Measurements from ENCODE around the gene UGT2B7.

The UGT2B7 gene

DNA sequence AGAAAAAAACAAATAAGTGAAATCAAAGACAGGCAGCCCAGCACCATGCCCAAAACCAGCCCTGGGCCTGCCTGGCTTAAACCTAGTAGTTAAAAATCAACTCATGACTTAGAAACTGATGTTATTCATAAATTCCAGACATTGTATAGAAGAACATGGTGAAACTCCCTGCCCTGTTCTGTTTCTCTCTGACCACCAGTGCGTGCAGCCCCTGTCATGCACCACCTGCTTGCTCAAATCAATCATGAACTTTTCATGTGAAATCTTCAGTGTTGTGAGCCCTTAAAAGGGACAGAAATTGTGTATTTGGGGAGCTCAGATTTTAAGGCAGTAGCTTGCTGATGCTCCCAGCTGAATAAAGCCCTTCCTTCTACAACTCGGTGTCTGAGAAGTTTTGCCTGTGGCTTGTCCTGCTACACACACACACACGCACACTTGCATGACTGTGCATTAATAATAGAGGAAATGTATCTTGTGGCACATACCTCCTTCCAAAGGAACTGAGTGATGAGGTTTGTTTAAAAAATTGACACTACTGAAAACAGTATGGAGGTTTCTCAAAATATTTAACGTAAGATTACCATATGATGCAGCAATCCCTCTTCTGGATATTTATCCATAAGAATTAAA, 39.2 kb upstream of the UGT2B7 start:
- Histone ChIP-seq H4K12ac (ENCODE audit: low read depth, low read length) (no peak overlapping the region), H3K14ac (ENCODE audit: low read length) (peak overlapping the region; percentile 21), H2AFZ (ENCODE audit: insufficient read depth, low read length, poor library complexity) (no peak overlapping the region), H3K9me3 (ENCODE audit: insufficient read depth, low read depth, low read length) (no peaks in the 10 kb centered on the region), H3K79me2 (ENCODE audit: control insufficient read depth, insufficient read depth, low read length, poor library complexity) (no peaks in the 10 kb centered on the region), H3K4me3 (ENCODE audit: low read depth, low read length) (no peak overlapping the region), H3K4me1 (ENCODE audit: control insufficient read depth in 1 of 2, insufficient read depth in 2 of 2, low read length in 2 of 2) (peaks cover 0 to 4% of the 10 kb centered on the region in 2 experiments), H3K36me3 (ENCODE audit: control insufficient read depth in 1 of 2, insufficient read depth in 2 of 2, low read length in 2 of 2) (no peaks in the 10 kb centered on the region), H3K4me2 (ENCODE audit: low read length) (no peak overlapping the region), H3K23ac (ENCODE audit: low read length) (no peak overlapping the region), H3K27ac (ENCODE audit: low read depth, low read length) (no peak overlapping the region), H3K79me1 (ENCODE audit: low read length) (no peaks in the 10 kb centered on the region), H2BK120ac (ENCODE audit: insufficient read depth, low read length, poor library complexity) (no peak overlapping the region), H4K8ac (ENCODE audit: low read depth, low read length) (no peak overlapping the region), H3K9ac (ENCODE audit: low read length) (no peak overlapping the region), H2BK12ac (ENCODE audit: low read length) (no peak overlapping the region), H2AK5ac (ENCODE audit: low read length) (no peak overlapping the region), H2BK5ac (ENCODE audit: low read depth, low read length, poor library complexity) (no peak overlapping the region), H4K91ac (ENCODE audit: low read depth, low read length) (no peak overlapping the region), H3K4ac (ENCODE audit: low read depth, low read length) (no peak overlapping the region), H3K18ac (ENCODE audit: low read length) (no peak overlapping the region), H3K27me3 (ENCODE audit: insufficient read depth, low read length) (no peaks in the 10 kb centered on the region)
- no CpG with 5 or more reads among the region's 4 CpGs for WGBS (ENCODE audit: extremely low coverage, insufficient coverage, insufficient read length)
- no peak for DNase-seq

DNA sequence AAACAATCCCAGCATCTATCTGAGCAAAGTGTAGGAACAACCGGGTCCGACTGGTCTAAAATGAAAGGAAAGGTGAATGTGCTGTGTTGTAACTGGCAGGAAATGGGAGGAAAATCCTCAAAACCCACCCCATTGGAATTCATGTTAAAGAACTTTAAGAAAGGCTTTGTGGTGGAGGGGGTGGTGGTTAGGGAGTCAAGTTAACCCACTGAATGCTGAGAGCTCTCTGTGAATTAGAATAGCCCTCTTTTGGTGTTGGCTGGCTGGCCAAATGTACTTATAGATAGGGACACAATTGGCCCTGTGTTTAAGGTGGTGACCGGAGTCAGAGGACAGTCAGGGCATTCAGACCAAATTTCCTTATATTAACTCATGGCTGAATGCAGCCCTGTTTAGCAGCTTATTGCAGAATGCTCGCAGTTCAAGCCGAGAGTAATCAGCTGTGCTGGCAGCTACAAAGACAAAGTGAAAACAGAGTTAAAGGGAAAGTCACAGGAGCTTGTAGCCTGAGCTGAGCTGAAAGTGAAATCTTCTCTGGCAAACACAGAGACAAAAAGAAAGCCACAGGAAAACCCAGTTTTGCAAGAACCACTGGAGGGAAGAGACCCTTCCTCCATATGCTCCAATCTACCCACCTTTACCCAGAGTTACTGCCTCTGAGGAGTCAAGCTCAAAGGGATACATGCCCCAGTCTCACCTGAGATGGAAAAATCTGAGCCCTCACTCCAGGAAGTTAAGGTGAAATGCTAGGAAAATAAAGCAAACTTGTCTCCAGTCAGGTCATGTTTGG, 38.5 kb upstream of the UGT2B7 start:
- Histone ChIP-seq H3K9me3 (ENCODE audit: insufficient read depth, low read depth, low read length) (peaks cover 2% of the 10 kb centered on the region), H3K79me2 (ENCODE audit: control insufficient read depth, insufficient read depth, low read length, poor library complexity) (no peaks in the 10 kb centered on the region), H2BK5ac (ENCODE audit: low read depth, low read length, poor library complexity) (no peak overlapping the region), H3K14ac (ENCODE audit: low read length) (no peak overlapping the region), H2BK120ac (ENCODE audit: insufficient read depth, low read length, poor library complexity) (no peak overlapping the region), H4K12ac (ENCODE audit: low read depth, low read length) (no peak overlapping the region), H3K27ac (ENCODE audit: low read depth, low read length) (peak overlapping the region; percentile 7), H3K36me3 (ENCODE audit: control insufficient read depth in 1 of 2, insufficient read depth in 2 of 2, low read length in 2 of 2) (peaks cover 0 to 3% of the 10 kb centered on the region in 2 experiments), H4K8ac (ENCODE audit: low read depth, low read length) (peak overlapping the region; percentile 7), H3K4me1 (ENCODE audit: control insufficient read depth in 1 of 2, insufficient read depth in 2 of 2, low read length in 2 of 2) (peaks cover 0 to 4% of the 10 kb centered on the region in 2 experiments), H3K18ac (ENCODE audit: low read length) (no peak overlapping the region), H2BK12ac (ENCODE audit: low read length) (no peak overlapping the region), H3K4ac (ENCODE audit: low read depth, low read length) (no peak overlapping the region), H3K23ac (ENCODE audit: low read length) (no peak overlapping the region), H2AK5ac (ENCODE audit: low read length) (no peak overlapping the region), H3K79me1 (ENCODE audit: low read length) (no peaks in the 10 kb centered on the region), H3K4me3 (ENCODE audit: low read depth, low read length) (no peak overlapping the region), H2AFZ (ENCODE audit: insufficient read depth, low read length, poor library complexity) (peak overlapping the region; percentile 6), H4K91ac (ENCODE audit: low read depth, low read length) (no peak overlapping the region), H3K4me2 (ENCODE audit: low read length) (no peak overlapping the region), H3K27me3 (ENCODE audit: insufficient read depth, low read length) (no peaks in the 10 kb centered on the region), H3K9ac (ENCODE audit: low read length) (no peak overlapping the region)
- DNase-seq: no peak
- WGBS (ENCODE audit: extremely low coverage, insufficient coverage, insufficient read length): no CpG with 5 or more reads among the region's 5 CpGs

DNA sequence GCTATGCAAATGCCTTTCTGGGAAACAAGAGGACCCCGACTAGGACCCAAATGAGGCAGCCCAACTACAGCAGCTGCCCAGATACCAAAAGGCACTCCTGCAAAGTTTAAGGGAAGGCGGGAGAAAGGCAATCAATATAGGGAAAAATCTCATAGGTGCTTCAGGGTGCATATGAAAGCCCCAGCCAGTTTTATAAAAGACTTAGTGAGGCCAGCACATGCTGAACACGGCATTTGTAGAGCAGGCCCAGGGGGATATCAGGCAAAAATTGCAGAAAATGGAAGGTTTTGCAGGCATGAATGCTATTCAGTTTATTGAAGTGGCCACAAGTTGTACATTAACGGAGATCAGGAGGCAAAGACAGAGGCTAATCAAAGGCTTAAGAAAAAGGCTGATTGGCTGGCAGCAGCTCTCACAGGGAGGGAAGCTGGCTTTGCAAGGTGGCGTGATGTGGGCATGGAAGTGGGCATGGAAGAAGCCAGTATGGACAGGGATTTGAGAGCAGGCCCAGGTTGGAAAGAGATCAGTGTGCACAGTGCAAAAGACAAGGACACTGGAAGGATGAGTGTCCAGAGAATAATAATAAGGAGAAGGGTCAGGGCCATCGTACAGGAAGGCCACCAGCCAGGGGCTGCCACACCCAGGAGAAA, 37.7 kb upstream of the UGT2B7 start:
- Histone ChIP-seq H3K18ac (ENCODE audit: low read length) (no peak overlapping the region), H3K4ac (ENCODE audit: low read depth, low read length) (no peak overlapping the region), H3K9me3 (ENCODE audit: insufficient read depth, low read depth, low read length) (peaks cover 2% of the 10 kb centered on the region), H4K12ac (ENCODE audit: low read depth, low read length) (no peak overlapping the region), H3K79me1 (ENCODE audit: low read length) (no peaks in the 10 kb centered on the region), H3K9ac (ENCODE audit: low read length) (no peak overlapping the region), H3K27me3 (ENCODE audit: insufficient read depth, low read length) (no peaks in the 10 kb centered on the region), H3K4me3 (ENCODE audit: low read depth, low read length) (no peak overlapping the region), H4K8ac (ENCODE audit: low read depth, low read length) (no peak overlapping the region), H2AK5ac (ENCODE audit: low read length) (no peak overlapping the region), H2BK12ac (ENCODE audit: low read length) (no peak overlapping the region), H3K79me2 (ENCODE audit: control insufficient read depth, insufficient read depth, low read length, poor library complexity) (no peaks in the 10 kb centered on the region), H2BK120ac (ENCODE audit: insufficient read depth, low read length, poor library complexity) (no peak overlapping the region), H3K27ac (ENCODE audit: low read depth, low read length) (peak overlapping the region; percentile 7), H4K91ac (ENCODE audit: low read depth, low read length) (peak overlapping the region; percentile 5), H3K14ac (ENCODE audit: low read length) (no peak overlapping the region), H3K23ac (ENCODE audit: low read length) (no peak overlapping the region), H2BK5ac (ENCODE audit: low read depth, low read length, poor library complexity) (no peak overlapping the region), H2AFZ (ENCODE audit: insufficient read depth, low read length, poor library complexity) (no peak overlapping the region), H3K36me3 (ENCODE audit: control insufficient read depth in 1 of 2, insufficient read depth in 2 of 2, low read length in 2 of 2) (peaks cover 0 to 3% of the 10 kb centered on the region in 2 experiments), H3K4me2 (ENCODE audit: low read length) (no peak overlapping the region), H3K4me1 (ENCODE audit: control insufficient read depth in 1 of 2, insufficient read depth in 2 of 2, low read length in 2 of 2) (peaks cover 0 to 4% of the 10 kb centered on the region in 2 experiments)
- WGBS (ENCODE audit: extremely low coverage, insufficient coverage, insufficient read length): no CpG with 5 or more reads among the region's 6 CpGs
- DNase-seq: no peak

DNA sequence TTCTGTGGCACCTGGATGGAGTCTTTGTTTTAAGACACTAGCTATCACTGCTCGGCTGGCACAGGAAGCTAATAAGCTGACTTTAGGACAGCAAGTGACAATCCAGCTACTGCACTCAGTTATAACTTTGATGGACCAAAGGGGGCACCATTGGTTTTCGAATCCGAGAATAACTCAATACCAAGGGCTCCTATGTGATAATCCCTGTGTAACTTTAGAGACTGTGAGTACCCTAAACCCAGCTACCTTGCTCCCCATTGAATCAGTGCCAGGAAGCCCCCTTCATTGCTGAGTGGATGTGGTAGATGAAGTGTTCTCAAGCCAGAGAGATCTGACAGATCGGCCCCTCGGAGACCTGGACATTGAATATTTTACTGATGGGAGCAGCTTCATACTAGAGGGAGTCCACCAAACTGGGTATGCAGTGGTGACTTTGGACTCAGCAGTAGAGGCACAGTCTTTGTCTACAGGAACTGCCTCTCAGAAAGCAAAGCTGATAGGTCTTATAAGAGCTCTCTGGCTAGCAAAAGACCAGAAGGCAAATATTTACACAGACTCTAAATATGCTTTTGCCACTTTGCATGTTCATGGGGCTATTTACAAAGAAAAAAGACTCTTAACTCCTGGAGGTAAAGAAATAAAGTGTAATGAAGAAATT, 35.5 kb upstream of the UGT2B7 start:
- H2BK12ac ChIP-seq (ENCODE audit: low read length): no peak overlapping the region
- no peak overlapping the region for H2AFZ ChIP-seq (ENCODE audit: insufficient read depth, low read length, poor library complexity)
- H3K9ac ChIP-seq (ENCODE audit: low read length): no peak overlapping the region
- H3K79me2 ChIP-seq (ENCODE audit: control insufficient read depth, insufficient read depth, low read length, poor library complexity): no peaks in the 10 kb centered on the region
- H4K8ac ChIP-seq (ENCODE audit: low read depth, low read length): no peak overlapping the region
- WGBS (ENCODE audit: extremely low coverage, insufficient coverage, insufficient read length): no CpG with 5 or more reads among the region's 5 CpGs
- no peak overlapping the region for H3K18ac ChIP-seq (ENCODE audit: low read length)
- H2BK5ac ChIP-seq (ENCODE audit: low read depth, low read length, poor library complexity): no peak overlapping the region
- H3K9me3 ChIP-seq (ENCODE audit: insufficient read depth, low read depth, low read length): peaks cover 2% of the 10 kb centered on the region
- H3K4me3 ChIP-seq (ENCODE audit: low read depth, low read length): no peak overlapping the region
- no peak overlapping the region for H4K12ac ChIP-seq (ENCODE audit: low read depth, low read length)
- no peak overlapping the region for H2BK120ac ChIP-seq (ENCODE audit: insufficient read depth, low read length, poor library complexity)
- no peak overlapping the region for H3K4ac ChIP-seq (ENCODE audit: low read depth, low read length)
- no peak for DNase-seq
- no peaks in the 10 kb centered on the region for H3K27me3 ChIP-seq (ENCODE audit: insufficient read depth, low read length)
- no peak overlapping the region for H3K27ac ChIP-seq (ENCODE audit: low read depth, low read length)
- H3K4me1 ChIP-seq (ENCODE audit: control insufficient read depth in 1 of 2, insufficient read depth in 2 of 2, low read length in 2 of 2): peaks cover 0 to 4% of the 10 kb centered on the region in 2 experiments
- H4K91ac ChIP-seq (ENCODE audit: low read depth, low read length): no peak overlapping the region
- no peak overlapping the region for H3K4me2 ChIP-seq (ENCODE audit: low read length)
- H3K79me1 ChIP-seq (ENCODE audit: low read length): no peaks in the 10 kb centered on the region
- H3K14ac ChIP-seq (ENCODE audit: low read length): no peak overlapping the region
- H3K23ac ChIP-seq (ENCODE audit: low read length): no peak overlapping the region
- H3K36me3 ChIP-seq (ENCODE audit: control insufficient read depth in 1 of 2, insufficient read depth in 2 of 2, low read length in 2 of 2): peaks cover 0 to 3% of the 10 kb centered on the region in 2 experiments
- H2AK5ac ChIP-seq (ENCODE audit: low read length): no peak overlapping the region

Measured in trophoblast cell (in vitro differentiated cells and primary cell).